ENCODE results near the gene NCS1. TPM values are rescaled to one million over a fixed set of nuclear protein-coding genes. Genes with fewer than 3 reads are reported as not detected.

NCS1 gene
- polyA plus RNA-seq, 4 donors, result 0.54 to 9.2 (median 3.0) TPM

GRCh38 chr9:130219661-130220096 is 47.5 kb downstream of the NCS1 start:
- H3K4me1 ChIP-seq (ENCODE audit: control insufficient read depth in 3 of 3, insufficient read depth in 2 of 3, low read depth in 1 of 3, low read length in 2 of 3), result peaks cover 0 to 2% (median 0%) of the 10 kb centered on the region in 3 donors
- H3K27me3 ChIP-seq (ENCODE audit: control insufficient read depth in 3 of 3, insufficient read depth in 3 of 3, low read length in 3 of 3), result no peaks in the 10 kb centered on the region
- H3K36me3 ChIP-seq (ENCODE audit: control insufficient read depth in 3 of 3, insufficient read depth in 2 of 3, low read depth in 1 of 3, low read length in 3 of 3), result peaks cover 0 to 5% (median 0%) of the 10 kb centered on the region in 3 donors
- peak overlapping the region in 1 of 3 donors; percentile 18 for H3K27ac ChIP-seq (ENCODE audit: low read depth in 1 of 3, low read length in 2 of 3)
- no peak for FAIRE-seq
- no peak overlapping the region for H3K4me3 ChIP-seq (ENCODE audit: low read depth in 1 of 3, low read length in 3 of 3)
- DNase-seq, result no peak
- 56 to 74% (median 69%) methylated on average over 16 of the region's 16 CpGs for WGBS, 3 donors
- H3K9me3 ChIP-seq (ENCODE audit: control insufficient read depth in 2 of 2, insufficient read depth in 1 of 2, low read depth in 1 of 2, low read length in 1 of 2), result no peaks in the 10 kb centered on the region

GRCh38 chr9:130220352-130220751 is 48.1 kb downstream of the NCS1 start:
- H3K4me1 ChIP-seq (ENCODE audit: control insufficient read depth in 3 of 3, insufficient read depth in 2 of 3, low read depth in 1 of 3, low read length in 2 of 3), result peaks cover 0 to 2% (median 0%) of the 10 kb centered on the region in 3 donors
- no peak overlapping the region for H3K4me3 ChIP-seq (ENCODE audit: low read depth in 1 of 3, low read length in 3 of 3)
- H3K27ac ChIP-seq (ENCODE audit: low read depth in 1 of 3, low read length in 2 of 3), result peak overlapping the region in 1 of 3 donors; percentile 18
- peak in 1 of 2 donors; percentile 33 for DNase-seq
- peaks cover 0 to 7% (median 0%) of the 10 kb centered on the region in 3 donors for H3K36me3 ChIP-seq (ENCODE audit: control insufficient read depth in 3 of 3, insufficient read depth in 2 of 3, low read depth in 1 of 3, low read length in 3 of 3)
- H3K27me3 ChIP-seq (ENCODE audit: control insufficient read depth in 3 of 3, insufficient read depth in 3 of 3, low read length in 3 of 3), result no peaks in the 10 kb centered on the region
- FAIRE-seq, result no peak
- H3K9me3 ChIP-seq (ENCODE audit: control insufficient read depth in 2 of 2, insufficient read depth in 1 of 2, low read depth in 1 of 2, low read length in 1 of 2), result no peaks in the 10 kb centered on the region
- 53 to 75% (median 65%) methylated on average over 9 of the region's 9 CpGs for WGBS, 3 donors

GRCh38 chr9:130222833-130223232 is 50.6 kb downstream of the NCS1 start:
- Histone ChIP-seq H3K27ac (ENCODE audit: low read depth in 1 of 3, low read length in 2 of 3) (no peak overlapping the region), H3K4me1 (ENCODE audit: control insufficient read depth in 3 of 3, insufficient read depth in 2 of 3, low read depth in 1 of 3, low read length in 2 of 3) (peaks cover 0 to 2% (median 0%) of the 10 kb centered on the region in 3 donors), H3K9me3 (ENCODE audit: control insufficient read depth in 2 of 2, insufficient read depth in 1 of 2, low read depth in 1 of 2, low read length in 1 of 2) (peaks cover 0 to 8% of the 10 kb centered on the region in 2 donors), H3K36me3 (ENCODE audit: control insufficient read depth in 3 of 3, insufficient read depth in 2 of 3, low read depth in 1 of 3, low read length in 3 of 3) (peaks cover 0 to 20% (median 0%) of the 10 kb centered on the region in 3 donors), H3K27me3 (ENCODE audit: control insufficient read depth in 3 of 3, insufficient read depth in 3 of 3, low read length in 3 of 3) (no peaks in the 10 kb centered on the region), H3K4me3 (ENCODE audit: low read depth in 1 of 3, low read length in 3 of 3) (no peak overlapping the region)
- DNase-seq (no peak), FAIRE-seq (no peak)
- WGBS, 3 donors, result 86 to 93% (median 91%) methylated on average over 8 to 9 of the region's 9 CpGs

DNA sequence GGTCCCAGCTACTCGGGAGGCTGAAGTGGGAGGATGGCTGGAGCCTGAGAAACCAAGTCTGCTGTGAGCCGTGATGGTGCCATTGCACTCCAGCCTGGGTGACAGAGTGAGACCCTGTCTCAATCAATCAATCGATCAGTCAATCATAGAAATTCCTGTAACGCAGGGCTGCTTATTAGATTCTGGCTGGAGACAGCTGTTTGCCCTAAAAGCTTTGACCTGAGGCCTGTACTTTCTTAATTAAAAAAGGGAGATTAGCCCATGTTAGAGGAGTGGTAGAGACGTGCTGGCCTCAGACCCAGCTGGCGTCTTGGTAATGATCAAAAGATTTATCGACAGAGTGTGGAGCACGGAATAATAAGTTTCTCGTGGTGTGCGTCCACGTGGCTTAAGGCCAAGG is 52.9 kb downstream of the NCS1 start:
- Histone ChIP-seq H3K4me1 (ENCODE audit: control insufficient read depth in 3 of 3, insufficient read depth in 2 of 3, low read depth in 1 of 3, low read length in 2 of 3) (peaks cover 0 to 2% (median 0%) of the 10 kb centered on the region in 3 donors), H3K27me3 (ENCODE audit: control insufficient read depth in 3 of 3, insufficient read depth in 3 of 3, low read length in 3 of 3) (no peaks in the 10 kb centered on the region), H3K27ac (ENCODE audit: low read depth in 1 of 3, low read length in 2 of 3) (no peak overlapping the region), H3K4me3 (ENCODE audit: low read depth in 1 of 3, low read length in 3 of 3) (no peak overlapping the region), H3K9me3 (ENCODE audit: control insufficient read depth in 2 of 2, insufficient read depth in 1 of 2, low read depth in 1 of 2, low read length in 1 of 2) (peaks cover 0 to 11% of the 10 kb centered on the region in 2 donors), H3K36me3 (ENCODE audit: control insufficient read depth in 3 of 3, insufficient read depth in 2 of 3, low read depth in 1 of 3, low read length in 3 of 3) (peaks cover 0 to 19% (median 0%) of the 10 kb centered on the region in 3 donors)
- no peak for FAIRE-seq
- WGBS, 3 donors, result 84 to 96% (median 91%) methylated on average over 11 of the region's 11 CpGs
- no peak for DNase-seq

- Histone ChIP-seq H3K27me3 (ENCODE audit: control insufficient read depth in 3 of 3, insufficient read depth in 3 of 3, low read length in 3 of 3) (no peaks in the 10 kb centered on the region), H3K27ac (ENCODE audit: low read depth in 1 of 3, low read length in 2 of 3) (no peak overlapping the region), H3K9me3 (ENCODE audit: control insufficient read depth in 2 of 2, insufficient read depth in 1 of 2, low read depth in 1 of 2, low read length in 1 of 2) (peaks cover 0 to 11% of the 10 kb centered on the region in 2 donors), H3K36me3 (ENCODE audit: control insufficient read depth in 3 of 3, insufficient read depth in 2 of 3, low read depth in 1 of 3, low read length in 3 of 3) (peaks cover 0 to 19% (median 0%) of the 10 kb centered on the region in 3 donors), H3K4me3 (ENCODE audit: low read depth in 1 of 3, low read length in 3 of 3) (no peak overlapping the region), H3K4me1 (ENCODE audit: control insufficient read depth in 3 of 3, insufficient read depth in 2 of 3, low read depth in 1 of 3, low read length in 2 of 3) (peaks cover 0 to 2% (median 0%) of the 10 kb centered on the region in 3 donors)
- WGBS, 3 donors, result 94 to 97% (median 96%) methylated on average over 20 of the region's 20 CpGs
- FAIRE-seq, result no peak
- DNase-seq, result no peak
Measured at GRCh38 chr9:130225586-130225985, 53.4 kb downstream of the NCS1 start.

DNA sequence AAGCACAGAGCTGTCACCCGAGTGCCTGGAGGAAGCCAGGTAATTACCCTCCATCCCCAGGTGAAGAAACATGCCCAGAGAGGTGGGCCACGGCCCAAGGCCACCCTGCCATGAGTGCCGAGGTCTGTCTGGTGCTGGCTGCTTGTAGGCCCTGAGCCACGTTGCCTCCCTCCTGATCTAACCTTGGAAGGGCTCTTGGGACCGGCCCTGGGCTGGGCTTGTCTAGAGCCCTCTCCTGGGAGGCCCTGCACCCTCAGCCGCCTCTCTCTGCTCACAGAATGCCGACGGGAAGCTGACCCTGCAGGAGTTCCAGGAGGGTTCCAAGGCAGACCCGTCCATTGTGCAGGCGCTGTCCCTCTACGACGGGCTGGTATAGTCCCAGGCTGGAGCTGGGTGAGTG is 53.9 kb downstream of the NCS1 start:
- no peak overlapping the region for H3K4me3 ChIP-seq (ENCODE audit: low read depth in 1 of 3, low read length in 3 of 3)
- peaks cover 0 to 11% of the 10 kb centered on the region in 2 donors for H3K9me3 ChIP-seq (ENCODE audit: control insufficient read depth in 2 of 2, insufficient read depth in 1 of 2, low read depth in 1 of 2, low read length in 1 of 2)
- FAIRE-seq (no peak), DNase-seq (no peak)
- H3K4me1 ChIP-seq (ENCODE audit: control insufficient read depth in 3 of 3, insufficient read depth in 2 of 3, low read depth in 1 of 3, low read length in 2 of 3), result no peaks in the 10 kb centered on the region
- no peaks in the 10 kb centered on the region for H3K27me3 ChIP-seq (ENCODE audit: control insufficient read depth in 3 of 3, insufficient read depth in 3 of 3, low read length in 3 of 3)
- WGBS, 3 donors, result 87 to 92% (median 88%) methylated on average over 12 of the region's 12 CpGs
- peaks cover 0 to 19% (median 0%) of the 10 kb centered on the region in 3 donors for H3K36me3 ChIP-seq (ENCODE audit: control insufficient read depth in 3 of 3, insufficient read depth in 2 of 3, low read depth in 1 of 3, low read length in 3 of 3)
- H3K27ac ChIP-seq (ENCODE audit: low read depth in 1 of 3, low read length in 2 of 3), result no peak overlapping the region

- Histone ChIP-seq H3K27ac (ENCODE audit: low read depth in 1 of 3, low read length in 2 of 3) (no peak overlapping the region), H3K4me3 (ENCODE audit: low read depth in 1 of 3, low read length in 3 of 3) (no peak overlapping the region), H3K9me3 (ENCODE audit: control insufficient read depth in 2 of 2, insufficient read depth in 1 of 2, low read depth in 1 of 2, low read length in 1 of 2) (peaks cover 0 to 11% of the 10 kb centered on the region in 2 donors), H3K36me3 (ENCODE audit: control insufficient read depth in 3 of 3, insufficient read depth in 2 of 3, low read depth in 1 of 3, low read length in 3 of 3) (peaks cover 0 to 19% (median 0%) of the 10 kb centered on the region in 3 donors), H3K4me1 (ENCODE audit: control insufficient read depth in 3 of 3, insufficient read depth in 2 of 3, low read depth in 1 of 3, low read length in 2 of 3) (no peaks in the 10 kb centered on the region), H3K27me3 (ENCODE audit: control insufficient read depth in 3 of 3, insufficient read depth in 3 of 3, low read length in 3 of 3) (no peaks in the 10 kb centered on the region)
- DNase-seq (no peak), FAIRE-seq (no peak)
- 73 to 97% (median 97%) methylated on average over 3 of the region's 3 CpGs for whole genome bisulfite sequencing, 3 donors
Measured at GRCh38 chr9:130227833-130228232, 55.6 kb downstream of the NCS1 start.

GRCh38 chr9:130229759-130230158 is 57.6 kb downstream of the NCS1 start:
- Histone ChIP-seq H3K4me1 (ENCODE audit: control insufficient read depth in 3 of 3, insufficient read depth in 2 of 3, low read depth in 1 of 3, low read length in 2 of 3) (no peaks in the 10 kb centered on the region), H3K4me3 (ENCODE audit: low read depth in 1 of 3, low read length in 3 of 3) (no peak overlapping the region), H3K27ac (ENCODE audit: low read depth in 1 of 3, low read length in 2 of 3) (no peak overlapping the region), H3K27me3 (ENCODE audit: control insufficient read depth in 3 of 3, insufficient read depth in 3 of 3, low read length in 3 of 3) (no peaks in the 10 kb centered on the region), H3K36me3 (ENCODE audit: control insufficient read depth in 3 of 3, insufficient read depth in 2 of 3, low read depth in 1 of 3, low read length in 3 of 3) (peaks cover 0 to 35% (median 0%) of the 10 kb centered on the region in 3 donors), H3K9me3 (ENCODE audit: control insufficient read depth in 2 of 2, insufficient read depth in 1 of 2, low read depth in 1 of 2, low read length in 1 of 2) (peaks cover 0 to 11% of the 10 kb centered on the region in 2 donors)
- FAIRE-seq (no peak), DNase-seq (no peak)
- 72 to 99% (median 84%) methylated on average over 3 of the region's 3 CpGs for WGBS, 3 donors

DNA sequence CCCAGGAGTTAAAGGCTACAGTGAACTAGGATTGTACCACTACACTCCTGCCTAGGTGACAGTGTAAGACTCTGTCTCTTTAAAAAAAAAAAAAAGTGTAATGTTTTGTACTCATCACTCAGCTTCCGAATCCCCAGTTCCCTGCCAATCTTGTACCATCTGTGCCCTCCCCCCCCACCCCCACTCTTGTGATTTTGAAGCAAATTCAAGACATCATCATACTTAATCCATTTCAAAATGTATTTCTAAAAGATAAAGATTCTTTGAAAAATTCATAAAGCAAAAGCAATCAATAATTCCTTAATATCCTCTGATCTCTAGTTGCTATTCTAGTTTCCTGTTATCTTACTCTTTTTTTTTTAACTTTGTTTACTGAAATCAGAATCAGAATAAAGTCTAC is 58.4 kb downstream of the NCS1 start:
- FAIRE-seq (no peak), DNase-seq (no peak)
- Histone ChIP-seq H3K9me3 (ENCODE audit: control insufficient read depth in 2 of 2, insufficient read depth in 1 of 2, low read depth in 1 of 2, low read length in 1 of 2) (peaks cover 0 to 11% of the 10 kb centered on the region in 2 donors), H3K27ac (ENCODE audit: low read depth in 1 of 3, low read length in 2 of 3) (no peak overlapping the region), H3K27me3 (ENCODE audit: control insufficient read depth in 3 of 3, insufficient read depth in 3 of 3, low read length in 3 of 3) (no peaks in the 10 kb centered on the region), H3K36me3 (ENCODE audit: control insufficient read depth in 3 of 3, insufficient read depth in 2 of 3, low read depth in 1 of 3, low read length in 3 of 3) (peaks cover 0 to 39% (median 0%) of the 10 kb centered on the region in 3 donors), H3K4me1 (ENCODE audit: control insufficient read depth in 3 of 3, insufficient read depth in 2 of 3, low read depth in 1 of 3, low read length in 2 of 3) (no peaks in the 10 kb centered on the region), H3K4me3 (ENCODE audit: low read depth in 1 of 3, low read length in 3 of 3) (no peak overlapping the region)
- 8 to 53% (median 12%) methylated on average over 1 of the region's 1 CpG for WGBS, 3 donors
